Activated CD4-positive, alpha-beta T cell treated with anti-CD3 and anti-CD28 coated beads for 36 hours (primary cell): Measurements from ENCODE around the gene UBE3B. TPM values are rescaled to one million over a fixed set of nuclear protein-coding genes. Genes with fewer than 3 reads are reported as not detected.

Source experiments
- ATAC-seq: fragments of 200-7000 bp; cut with Tn5 transposase; one replicate; pipeline ENCODE4 v1.10.0; 2021; ENCODE audit warnings: mild to moderate bottlenecking, moderate library complexity
- CTCF ChIA-PET: fragments of 350-600 bp; sonication (Branson Sonifier 250); formaldehyde crosslinking; loops from one replicate; lab custom pipeline; 2021; ENCODE audit warnings: antibody characterized with exemption; lab: Charles Lee
- POLR2A ChIA-PET: fragments of 350-600 bp; sonication (Branson Sonifier 250); formaldehyde crosslinking; loops from one replicate; lab custom pipeline; 2021; ENCODE audit warnings: antibody characterized with exemption, inconsistent platforms; lab: Charles Lee
- DNase-seq: peaks from one replicate; pipeline ENCODE4 v3.0.0-alpha.2; 2020
- H3K27ac Mint-ChIP-seq: one replicate; pipeline ENCODE4 v1.8.0; 2021; ENCODE audit warnings: mixed read lengths
- H3K27me3 Mint-ChIP-seq: one replicate; pipeline ENCODE4 v1.8.0; 2021; ENCODE audit warnings: mixed read lengths
- H3K36me3 Mint-ChIP-seq: one replicate; pipeline ENCODE4 v1.8.0; 2021; ENCODE audit warnings: low read depth, mixed read lengths
- H3K4me1 Mint-ChIP-seq: one replicate; pipeline ENCODE4 v1.8.0; 2021; ENCODE audit warnings: mixed read lengths
- H3K4me3 Mint-ChIP-seq: one replicate; pipeline ENCODE4 v1.8.0; 2021; ENCODE audit warnings: mild to moderate bottlenecking, moderate library complexity, mixed read lengths
- H3K9me3 Mint-ChIP-seq: one replicate; pipeline ENCODE4 v1.8.0; 2021; ENCODE audit warnings: low read depth, mixed read lengths
- intact Hi-C, 2 experiments: fragments of 100-400 bp; cut with DNase I in 1 of 2; cut with micrococcal nuclease in 1 of 2; formaldehyde crosslinking; loops; one replicate each; pipeline versions ENCODE4 v1.14.2 to v1.15.1; 2022 to 2024; cut with DNase I, micrococcal nuclease
- total RNA-seq, 2 experiments: library from RNA; stranded (reverse); gene quantifications; one replicate each; pipeline ENCODE4 v1.2.3, GENCODE V29; 2021

Gene UBE3B
- total RNA-seq, 2 experiments from 2014 or later: 25.7 to 27.2 TPM

DNA sequence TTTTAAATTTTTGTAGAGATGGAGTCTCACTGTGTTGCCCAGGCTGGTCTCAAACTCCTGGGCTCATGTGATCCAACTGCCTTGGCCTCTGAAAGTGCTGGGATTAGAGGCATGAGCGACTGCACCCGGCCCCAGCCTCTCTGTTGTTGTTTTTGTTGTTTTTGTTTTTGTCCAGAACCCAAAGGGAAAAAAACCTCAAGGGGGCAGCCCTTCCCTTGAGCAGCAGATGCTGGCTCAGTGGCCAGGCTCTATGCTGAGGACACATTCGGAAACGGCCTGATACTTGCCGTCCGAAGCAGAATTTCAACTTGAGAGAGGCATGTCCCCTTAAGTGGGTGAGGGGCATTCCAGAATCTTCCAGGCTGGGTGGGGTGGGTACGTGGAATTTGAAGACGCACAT, 102.8 kb downstream of the UBE3B start:
- Mint-ChIP-seq H3K27ac (no peak overlapping the region), H3K27me3 (no peaks in the 10 kb centered on the region), H3K36me3 (peaks cover 28% of the 10 kb centered on the region), H3K4me3 (no peak overlapping the region), H3K9me3 (no peaks in the 10 kb centered on the region), H3K4me1 (no peaks in the 10 kb centered on the region)
- ChIA-PET POLR2A (no interaction called here), CTCF (no interaction called here)
- intact Hi-C loops: no loop called here
- ATAC-seq: no peak
- DNase-seq: no peak

DNA sequence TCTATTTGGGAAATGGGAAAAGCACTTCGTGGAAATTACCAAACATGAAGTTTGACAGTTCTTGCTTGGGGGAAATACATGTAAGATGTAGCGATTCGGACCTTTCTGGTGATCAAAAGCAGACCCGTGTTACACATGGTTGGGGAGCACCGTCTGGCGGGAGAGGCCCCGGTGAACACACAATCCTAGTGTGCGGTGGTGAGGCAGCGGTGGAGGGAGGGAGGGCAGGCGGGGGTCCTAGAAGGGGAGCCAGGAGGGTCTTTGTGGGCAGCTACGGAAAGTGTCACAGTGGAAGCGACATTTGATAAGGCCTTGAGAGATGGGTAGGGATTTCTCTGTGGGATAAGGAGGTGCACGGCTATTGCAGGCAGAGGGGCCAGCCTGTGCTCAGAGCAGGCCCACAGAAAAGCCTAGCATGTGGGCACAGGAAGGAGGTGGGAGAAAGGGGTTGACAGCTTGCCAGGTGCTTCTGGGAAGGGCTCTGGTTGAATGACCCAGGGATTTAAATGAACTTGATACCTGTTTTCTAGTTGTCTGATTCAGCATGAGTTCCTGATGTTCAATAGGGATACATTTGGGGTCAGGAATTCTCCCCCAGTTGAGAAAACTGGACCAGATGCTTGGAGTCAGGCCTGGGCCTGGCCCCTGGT, 103.4 kb downstream of the UBE3B start:
- ChIA-PET CTCF (no interaction called here), POLR2A (no interaction called here)
- peaks cover 28% of the 10 kb centered on the region for H3K36me3 Mint-ChIP-seq

DNA sequence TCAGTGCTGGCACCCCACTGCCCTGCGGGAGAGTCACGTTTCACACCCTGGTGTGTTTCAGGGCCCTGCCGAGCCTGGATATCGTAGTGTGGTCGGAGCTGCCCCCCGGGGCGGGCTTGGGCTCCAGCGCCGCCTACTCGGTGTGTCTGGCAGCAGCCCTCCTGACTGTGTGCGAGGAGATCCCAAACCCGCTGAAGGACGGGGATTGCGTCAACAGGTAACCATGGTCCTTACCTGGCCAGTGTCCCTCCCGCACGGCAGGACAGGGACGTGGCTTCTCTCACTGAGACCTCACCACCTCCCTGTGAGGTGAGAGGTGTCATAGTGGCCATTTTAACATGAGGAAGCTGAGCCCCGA, 103.9 kb downstream of the UBE3B start:
- H3K9me3 Mint-ChIP-seq: no peaks in the 10 kb centered on the region
- ChIA-PET POLR2A (no interaction called here), CTCF (no interaction called here)
- ATAC-seq (no peak), DNase-seq (no peak)
- H3K27me3 Mint-ChIP-seq: no peaks in the 10 kb centered on the region
- peaks cover 26% of the 10 kb centered on the region for H3K36me3 Mint-ChIP-seq
- no peak overlapping the region for H3K4me3 Mint-ChIP-seq
- H3K4me1 Mint-ChIP-seq: no peaks in the 10 kb centered on the region
- H3K27ac Mint-ChIP-seq: no peak overlapping the region
- intact Hi-C loops: no loop called here

More for the DNA sequence above, 103.4 kb downstream of the UBE3B start:
- no peaks in the 10 kb centered on the region for H3K27me3 Mint-ChIP-seq
- no peaks in the 10 kb centered on the region for H3K9me3 Mint-ChIP-seq
- H3K4me3 Mint-ChIP-seq: no peak overlapping the region
- DNase-seq (no peak), ATAC-seq (no peak)
- H3K27ac Mint-ChIP-seq: no peak overlapping the region
- H3K4me1 Mint-ChIP-seq: no peaks in the 10 kb centered on the region
- intact Hi-C loops: no loop called here

DNA sequence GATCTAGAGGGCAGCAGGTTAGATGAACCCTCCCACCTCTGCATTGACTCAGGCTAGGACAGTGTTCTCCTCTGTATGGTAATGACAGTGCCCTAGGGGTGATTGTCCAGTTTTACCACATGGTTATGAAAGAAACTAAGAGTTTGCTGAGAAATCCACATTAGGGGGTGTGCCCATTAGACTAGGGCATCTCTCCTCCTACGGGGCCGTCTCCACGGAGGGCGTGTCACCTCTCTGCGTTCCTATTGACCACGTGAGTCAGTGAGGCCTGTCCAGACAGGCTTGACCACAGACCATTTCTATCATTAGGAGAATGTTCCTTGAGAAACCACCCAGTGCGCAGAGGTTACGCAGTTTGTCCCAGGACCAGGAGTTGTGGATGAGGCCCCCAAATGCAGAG, 104.4 kb downstream of the UBE3B start:
- ChIA-PET CTCF (no interaction called here), POLR2A (no interaction called here)
- no peaks in the 10 kb centered on the region for H3K4me1 Mint-ChIP-seq
- H3K4me3 Mint-ChIP-seq: no peak overlapping the region
- no peaks in the 10 kb centered on the region for H3K9me3 Mint-ChIP-seq
- DNase-seq (no peak), ATAC-seq (no peak)
- H3K27ac Mint-ChIP-seq: no peak overlapping the region
- intact Hi-C loops: no loop called here
- peaks cover 26% of the 10 kb centered on the region for H3K36me3 Mint-ChIP-seq
- no peaks in the 10 kb centered on the region for H3K27me3 Mint-ChIP-seq

DNA sequence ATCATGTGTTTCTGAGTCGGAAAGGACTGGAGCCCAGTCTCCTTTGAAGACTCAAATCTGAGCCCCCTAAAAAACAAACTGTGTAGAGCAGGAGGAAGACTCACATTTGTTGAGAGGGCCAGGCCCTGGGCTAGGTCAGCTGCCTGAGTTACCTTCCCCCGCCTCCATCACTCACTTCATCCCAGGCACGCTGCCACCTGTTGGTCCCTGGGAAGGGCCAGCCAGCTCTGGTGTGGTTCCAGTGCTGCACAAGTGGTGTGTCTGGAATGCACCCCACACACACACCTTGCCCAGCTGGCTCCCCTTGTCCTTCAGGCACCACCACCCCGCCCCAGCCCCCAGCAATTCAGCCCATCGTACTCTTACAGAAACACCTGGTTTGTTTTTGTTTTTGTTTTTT, 105.2 kb downstream of the UBE3B start:
- ChIA-PET CTCF (interaction anchor here (6.1 kb wide), 1 partner anchor 15 kb away, joined by 22 read pairs; no protein-coding TSS in a partner anchor), POLR2A (interaction anchor here (0.6 kb wide), 1 partner anchor 1443 kb away, joined by 3 read pairs; no protein-coding TSS in a partner anchor)
- no peaks in the 10 kb centered on the region for H3K4me1 Mint-ChIP-seq
- H3K27ac Mint-ChIP-seq: no peak overlapping the region
- H3K27me3 Mint-ChIP-seq: no peaks in the 10 kb centered on the region
- H3K36me3 Mint-ChIP-seq: peaks cover 25% of the 10 kb centered on the region
- intact Hi-C loops: no loop called here
- H3K4me3 Mint-ChIP-seq: no peak overlapping the region
- no peaks in the 10 kb centered on the region for H3K9me3 Mint-ChIP-seq
- no peak for ATAC-seq
- DNase-seq: no peak

DNA sequence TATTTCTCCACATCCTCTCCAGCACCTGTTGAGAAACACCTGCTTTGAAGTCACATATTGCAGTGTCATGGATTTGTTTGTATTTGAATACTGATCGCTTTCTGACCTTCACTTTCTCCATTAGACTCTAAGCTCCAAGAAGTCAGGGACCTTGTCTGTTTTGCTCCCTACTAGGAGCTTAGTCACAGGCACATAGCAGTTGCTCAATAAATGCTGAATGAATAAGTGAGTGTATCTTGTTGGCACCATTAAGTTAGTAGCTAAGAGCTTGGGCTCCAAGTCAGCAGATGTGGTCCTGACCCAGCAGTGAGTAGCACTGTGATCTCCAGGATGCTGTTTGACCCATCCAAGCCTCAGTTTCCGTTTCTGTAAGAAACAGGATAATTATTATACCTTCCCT, 106.3 kb downstream of the UBE3B start:
- no peak for ATAC-seq
- Mint-ChIP-seq H3K36me3 (peaks cover 28% of the 10 kb centered on the region), H3K4me1 (no peaks in the 10 kb centered on the region), H3K27ac (no peak overlapping the region), H3K9me3 (no peaks in the 10 kb centered on the region), H3K27me3 (no peaks in the 10 kb centered on the region), H3K4me3 (no peak overlapping the region)
- ChIA-PET POLR2A (no interaction called here), CTCF (interaction anchor here (6.1 kb wide), 1 partner anchor 14 kb away, joined by 22 read pairs; no protein-coding TSS in a partner anchor)
- intact Hi-C loops: no loop called here
- DNase-seq: no peak

Other genes with a start within 250 kb of the UBE3B start
- gene FOXN4, start 168.3 kb upstream of the UBE3B start, total RNA-seq: not detected
- not detected for gene MYO1H, start 129.7 kb upstream of the UBE3B start, total RNA-seq
- 10 to 100 TPM; 42.0 to 46.3 TPM for gene KCTD10, start 334 bp upstream of the UBE3B start, total RNA-seq
- gene MMAB, start 95.9 kb downstream of the UBE3B start, total RNA-seq: 10 to 100 TPM; 37.7 to 44.3 TPM
- 10 to 100 TPM; 17.8 to 18.7 TPM for gene MVK, start 96.2 kb downstream of the UBE3B start, total RNA-seq
- gene FAM222A, start 236.2 kb downstream of the UBE3B start, total RNA-seq: under 1 TPM; 0.39 to 0.53 TPM